GM12878 (cell line): ENCODE data around the gene ARFRP1. TPM values are rescaled to one million over a fixed set of nuclear protein-coding genes. Genes with fewer than 3 reads are reported as not detected.
A peak's percentile ranks its signal among the peaks of the same experiment; 100 is the strongest.

Experiments
- ATF2 ChIP-seq: IDR thresholded peaks from 2 replicates; pipeline ENCODE4 v1.6.1; 2012; ENCODE audit warnings: low read length, inconsistent platforms
- CTCF ChIP-seq, 3 experiments: IDR thresholded peaks in 2 of 3; conservative IDR thresholded peaks in 1 of 3; 2 replicates each; pipeline ENCODE4 v1.5.1; 2011; ENCODE audit warnings: low read depth in 3 of 3, low read length in 3 of 3, mild to moderate bottlenecking in 3 of 3, control low read depth in 2 of 3, moderate library complexity in 2 of 3, inconsistent platforms in 1 of 3, mixed read lengths in 1 of 3; ENCODE audit not compliant: control insufficient read depth in 2 of 3, insufficient read depth in 1 of 3; ENCODE audit errors: extremely low read depth in 1 of 3
- FOXM1 ChIP-seq: IDR thresholded peaks from 2 replicates; pipeline ENCODE4 v1.6.1; 2012; ENCODE audit warnings: low read depth, mild to moderate bottlenecking, inconsistent platforms, low read length, moderate library complexity
- HSF1 ChIP-seq: fragments of 150-350 bp; IDR thresholded peaks from 2 replicates; pipeline ENCODE4 v1.6.1; 2014; ENCODE audit warnings: mild to moderate bottlenecking, low read depth, low read length
- MYB ChIP-seq: fragments of 150-350 bp; IDR thresholded peaks from 2 replicates; pipeline ENCODE4 v1.6.1; 2014; ENCODE audit warnings: mild to moderate bottlenecking, low read depth, low read length, borderline replicate concordance
- NR2C1 ChIP-seq: fragments of 450-650 bp; IDR thresholded peaks from 2 replicates; pipeline ENCODE4 v1.6.1; 2017; ENCODE audit warnings: antibody characterized with exemption, mild to moderate bottlenecking, moderate library complexity
- POLR2AphosphoS5 ChIP-seq: IDR thresholded peaks from 2 replicates; pipeline ENCODE4 v1.6.1; 2011; ENCODE audit warnings: mild to moderate bottlenecking, low read length, inconsistent platforms
- PRDM15 ChIP-seq: fragments of 450-650 bp; formaldehyde crosslinking; IDR thresholded peaks from 2 replicates; pipeline ENCODE4 v1.4.0; 2020; ENCODE audit warnings: mild to moderate bottlenecking, moderate library complexity
- RAD21 ChIP-seq: IDR thresholded peaks from 2 replicates; pipeline ENCODE4 v1.6.1; 2011; ENCODE audit warnings: mild to moderate bottlenecking, low read depth, low read length, moderate library complexity; ENCODE audit not compliant: insufficient read depth
- RBBP5 ChIP-seq: fragments of 200-600 bp; sonication (generic); conservative IDR thresholded peaks from 2 replicates; pipeline ENCODE4 v1.6.1; 2016
- RCOR1 ChIP-seq: conservative IDR thresholded peaks from 2 replicates; pipeline ENCODE4 v1.6.1; 2012; ENCODE audit warnings: low read depth, low read length, improper control_type of control experiment
- SMAD1 ChIP-seq: fragments of 450-650 bp; IDR thresholded peaks from 2 replicates; pipeline ENCODE4 v1.6.1; 2018; ENCODE audit warnings: mild to moderate bottlenecking, low read depth; ENCODE audit not compliant: partially characterized antibody
- STAT3 ChIP-seq: IDR thresholded peaks from 2 replicates; pipeline ENCODE4 v1.6.1; 2011; ENCODE audit warnings: low read depth, low read length, improper control_type of control experiment
- TBL1XR1 ChIP-seq: IDR thresholded peaks from 2 replicates; pipeline ENCODE4 v1.6.1; 2012; ENCODE audit warnings: low read depth, low read length, improper control_type of control experiment
- WRNIP1 ChIP-seq: IDR thresholded peaks from 2 replicates; pipeline ENCODE4 v1.6.1; 2011; ENCODE audit warnings: low read depth, low read length, improper control_type of control experiment, borderline replicate concordance
- ZNF592 ChIP-seq: fragments of 450-650 bp; IDR thresholded peaks from 2 replicates; pipeline ENCODE4 v1.6.1; 2017; ENCODE audit warnings: mild to moderate bottlenecking, moderate library complexity
- polyA plus RNA-seq, 11 experiments: library from polyadenylated mRNA; depleted of rRNA in 4 of 11; unstranded in 6 of 11; stranded (reverse) in 5 of 11; fragments of >200 nt; fragmentation: Nextera tagmentation in 4 of 11; fragmentation: Illumina TruSeq in 1 of 11; extraction: Ambion mirVana in 4 of 11; extraction: Trizol in 1 of 11; gene quantifications; 1 replicate in 1 of 11; 2 replicates in 10 of 11; pipeline versions ENCODE4 v1.2.1 to v1.2.3, GENCODE V29; 2011 to 2016; ENCODE audit warnings: inconsistent platforms in 2 of 11, missing spikeins in 2 of 11, low read depth in 1 of 11
- total RNA-seq, 4 experiments: library from RNA; depleted of rRNA in 3 of 4; stranded (reverse); fragments of >200 nt in 3 of 4; fragmentation: Illumina TruSeq in 1 of 4; extraction: Trizol in 1 of 4; gene quantifications; 2 replicates each; pipeline versions ENCODE4 v1.2.1 to v1.2.3, GENCODE V29; 2013 to 2021

Gene ARFRP1
- total and polyA plus RNA-seq, 10 of the 15 experiments (the other 5 are each of a cell fraction or from before 2014, with no cell fraction given) = 0.37 to 71.7 (median 34.6) TPM

- TF ChIP-seq PRDM15 (CRISPR knock-in tag) (no peak), CTCF (IDR thresholded peaks at IDR 0.05 in 2 of 3, conservative IDR thresholded peaks at IDR 0.05 in 1 of 3; ENCODE audit: control insufficient read depth in 2 of 3, extremely low read depth in 1 of 3, insufficient read depth in 1 of 3, low read depth in 3 of 3, low read length in 3 of 3) (no peak), RCOR1 (no peak), FOXM1 (no peak), WRNIP1 (0 out of 2 replicates have a peak, but pooled peaks have one; percentile 89), STAT3 (no peak), POLR2AphosphoS5 (peak; percentile 41; the same call in 1 of the 2 replicates), ZNF592 (no peak), TBL1XR1 (0 out of 2 replicates have a peak, but pooled peaks have one; percentile 50), NR2C1 (peak; percentile 94), RBBP5 (no peak), ATF2 (no peak), MYB (no peak), RAD21 (no peak), HSF1 (0 out of 2 replicates have a peak, but pooled peaks have one; percentile 16), SMAD1 (no peak)
These were observed 49.6 kb downstream of the ARFRP1 start, which contains the start of gene RTEL1 (continued) for GRCh38 chr20:63657937-63658748.
